HepG2 (cell line): Measurements from ENCODE around the gene LENG1.
"Not testable (repeated sequence)": the region's sequence is repeated elsewhere in the genome, so short reads cannot be mapped to it uniquely, and the experiment has no call there.

Experiments
- CBFB ChIP-seq: sonication (generic); formaldehyde crosslinking; IDR thresholded peaks from 2 replicates; pipeline ENCODE4 v1.4.0; 2020; ENCODE audit warnings: missing genetic modification reagents
- EZH2 ChIP-seq: conservative IDR thresholded peaks from 2 replicates; pipeline ENCODE4 v1.6.1; 2012; ENCODE audit warnings: mild to moderate bottlenecking, low read depth, low read length, moderate library complexity
- POLR2A ChIP-seq, 2 experiments: IDR thresholded peaks; 2 replicates each; pipeline ENCODE4 v1.6.1; 2011; ENCODE audit warnings: low read depth in 2 of 2, low read length in 2 of 2, mild to moderate bottlenecking in 1 of 2, moderate library complexity in 1 of 2; ENCODE audit not compliant: insufficient read depth in 1 of 2

- not testable (repeated sequence) for TF ChIP-seq POLR2A (IDR thresholded peaks at IDR 0.05; ENCODE audit: insufficient read depth in 1 of 2, low read depth in 2 of 2, low read length in 2 of 2); EZH2; CBFB
Measured at GRCh38 chr19:54194463-54194862, 34.9 kb upstream of the LENG1 start.
